ENCODE results near the gene AFDN.

The AFDN gene

GRCh38 chr6:167819576-167819975, 7.1 kb upstream of the AFDN start:
- DNase-seq (ENCODE audit: low read depth): no peak

GRCh38 chr6:167820681-167821080, 6.0 kb upstream of the AFDN start:
- DNase-seq (ENCODE audit: low read depth): no peak

GRCh38 chr6:167824591-167825331, 1.9 kb upstream of the AFDN start:
- peak; percentile 42 for DNase-seq (ENCODE audit: low read depth)

GRCh38 chr6:167825332-167826229, 1.1 kb upstream of the AFDN start:
- DNase-seq (ENCODE audit: low read depth): no peak

- no peak for DNase-seq (ENCODE audit: low read depth)
Measured at GRCh38 chr6:167826230-167826895, 348 bp upstream of the AFDN start.

- no peak for DNase-seq (ENCODE audit: low read depth)
Measured at GRCh38 chr6:167827583-167828324, 1.0 kb downstream of the AFDN start.

GRCh38 chr6:167828325-167828956, 1.7 kb downstream of the AFDN start:
- no peak for DNase-seq (ENCODE audit: low read depth)

GRCh38 chr6:167829513-167829912, 2.8 kb downstream of the AFDN start:
- DNase-seq (ENCODE audit: low read depth): no peak

- DNase-seq (ENCODE audit: low read depth): no peak
Measured at GRCh38 chr6:167831281-167831828, 4.6 kb downstream of the AFDN start.

GRCh38 chr6:167832497-167833395, 6.0 kb downstream of the AFDN start:
- no peak for DNase-seq (ENCODE audit: low read depth)

GRCh38 chr6:167833396-167833763, 6.7 kb downstream of the AFDN start:
- no peak for DNase-seq (ENCODE audit: low read depth)

- DNase-seq (ENCODE audit: low read depth): no peak
Measured at GRCh38 chr6:167835260-167835659, 8.5 kb downstream of the AFDN start.

GRCh38 chr6:167836721-167837120, 10.0 kb downstream of the AFDN start:
- no peak for DNase-seq (ENCODE audit: low read depth)

GRCh38 chr6:167838207-167838748, 11.6 kb downstream of the AFDN start:
- DNase-seq (ENCODE audit: low read depth): no peak

- no peak for DNase-seq (ENCODE audit: low read depth)
Measured at GRCh38 chr6:167839343-167839742, 12.6 kb downstream of the AFDN start.

- no peak for DNase-seq (ENCODE audit: low read depth)
Measured at GRCh38 chr6:167839755-167840154, 13.0 kb downstream of the AFDN start.

- no peak for DNase-seq (ENCODE audit: low read depth)
Measured at GRCh38 chr6:167840160-167840525, 13.4 kb downstream of the AFDN start.

- no peak for DNase-seq (ENCODE audit: low read depth)
Measured at GRCh38 chr6:167840526-167841179, 13.9 kb downstream of the AFDN start.

GRCh38 chr6:167841981-167842380, 15.3 kb downstream of the AFDN start:
- no peak for DNase-seq (ENCODE audit: low read depth)
